NB4 (cell line): ENCODE results near the gene HMSD.

Experiments used
- DNase-seq: peaks from one replicate; pipeline ENCODE4 v3.0.0; 2010; ENCODE audit warnings: low read depth
- H3K4me3 ChIP-seq: one replicate; pipeline ENCODE4 v1.5.1; 2011; ENCODE audit warnings: mild to moderate bottlenecking, low read depth, low read length, moderate library complexity
- MYC ChIP-seq: IDR thresholded peaks from 2 replicates; pipeline ENCODE4 v1.6.1; 2011; ENCODE audit warnings: low read depth, low read length
- POLR2A ChIP-seq: IDR thresholded peaks from 2 replicates; pipeline ENCODE4 v1.6.1; 2011; ENCODE audit warnings: mild to moderate bottlenecking; ENCODE audit not compliant: insufficient read length; ENCODE audit errors: extremely low read depth
- TF ChIP-seq, protein P1 (sequence below): IDR thresholded peaks from one replicate; pipeline ENCODE4 v1.5.1; 2012; ENCODE audit warnings: low read depth, low read length
- TF ChIP-seq, protein P2 (sequence below): IDR thresholded peaks from 2 replicates; pipeline ENCODE4 v1.6.1; 2011; ENCODE audit warnings: low read depth, low read length

The HMSD gene

DNA sequence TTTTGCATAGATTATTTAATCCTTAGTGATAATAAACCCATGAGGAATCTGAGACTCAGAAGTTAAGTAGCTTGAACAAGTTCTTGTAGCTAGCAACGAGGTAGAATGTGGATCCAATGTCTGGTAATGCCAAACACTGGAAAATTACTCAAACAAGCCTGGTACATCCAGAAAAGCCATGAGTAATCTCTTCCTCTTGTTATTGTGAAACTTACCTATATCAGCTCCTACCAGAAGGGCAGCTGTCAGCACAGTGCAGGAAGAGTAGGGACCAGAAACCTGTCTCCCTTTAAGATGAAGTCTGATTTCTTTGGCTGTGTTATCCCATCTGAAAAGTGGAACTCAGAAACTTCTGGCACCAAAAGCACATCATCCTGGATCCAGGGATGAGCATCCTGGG is 13.0 kb downstream of the HMSD start:
- DNase-seq = no peak
- TF ChIP-seq POLR2A (no peak), MYC (no peak)
- TF ChIP-seq, protein P1, sequence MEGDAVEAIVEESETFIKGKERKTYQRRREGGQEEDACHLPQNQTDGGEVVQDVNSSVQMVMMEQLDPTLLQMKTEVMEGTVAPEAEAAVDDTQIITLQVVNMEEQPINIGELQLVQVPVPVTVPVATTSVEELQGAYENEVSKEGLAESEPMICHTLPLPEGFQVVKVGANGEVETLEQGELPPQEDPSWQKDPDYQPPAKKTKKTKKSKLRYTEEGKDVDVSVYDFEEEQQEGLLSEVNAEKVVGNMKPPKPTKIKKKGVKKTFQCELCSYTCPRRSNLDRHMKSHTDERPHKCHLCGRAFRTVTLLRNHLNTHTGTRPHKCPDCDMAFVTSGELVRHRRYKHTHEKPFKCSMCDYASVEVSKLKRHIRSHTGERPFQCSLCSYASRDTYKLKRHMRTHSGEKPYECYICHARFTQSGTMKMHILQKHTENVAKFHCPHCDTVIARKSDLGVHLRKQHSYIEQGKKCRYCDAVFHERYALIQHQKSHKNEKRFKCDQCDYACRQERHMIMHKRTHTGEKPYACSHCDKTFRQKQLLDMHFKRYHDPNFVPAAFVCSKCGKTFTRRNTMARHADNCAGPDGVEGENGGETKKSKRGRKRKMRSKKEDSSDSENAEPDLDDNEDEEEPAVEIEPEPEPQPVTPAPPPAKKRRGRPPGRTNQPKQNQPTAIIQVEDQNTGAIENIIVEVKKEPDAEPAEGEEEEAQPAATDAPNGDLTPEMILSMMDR = no peak
- TF ChIP-seq, protein P2, sequence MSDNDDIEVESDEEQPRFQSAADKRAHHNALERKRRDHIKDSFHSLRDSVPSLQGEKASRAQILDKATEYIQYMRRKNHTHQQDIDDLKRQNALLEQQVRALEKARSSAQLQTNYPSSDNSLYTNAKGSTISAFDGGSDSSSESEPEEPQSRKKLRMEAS = no peak
- no peak overlapping the region for H3K4me3 ChIP-seq

DNA sequence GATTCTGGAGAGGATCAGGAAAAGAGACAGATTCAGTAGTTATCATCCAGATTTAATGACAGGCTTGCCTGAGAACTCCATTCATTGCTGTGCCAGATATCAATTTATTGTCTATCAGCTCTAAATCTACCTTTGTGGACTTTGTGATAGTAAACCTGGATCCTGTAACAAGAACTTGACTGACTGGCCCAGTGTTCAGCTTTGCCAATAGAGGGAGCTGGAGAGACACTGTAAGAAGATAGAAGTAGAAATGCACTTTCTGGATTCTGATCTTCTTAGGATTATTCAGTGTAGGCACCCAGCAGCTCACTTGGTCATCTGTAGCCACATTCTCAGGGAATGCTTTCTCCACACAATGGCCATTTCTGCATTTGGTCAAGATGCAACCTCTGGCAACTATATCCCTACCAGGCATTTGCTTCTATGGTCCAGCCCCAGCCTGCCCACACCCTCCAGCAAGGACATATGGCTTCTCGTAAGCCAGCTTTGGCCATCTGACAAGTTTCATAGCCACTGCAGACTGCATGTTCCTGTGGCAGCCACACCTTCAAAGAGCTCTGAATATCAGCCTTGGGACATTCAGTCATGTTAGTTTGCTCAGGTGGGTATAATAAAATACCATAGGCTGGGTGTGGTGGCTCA is 14.6 kb downstream of the HMSD start:
- peak; percentile 74 for DNase-seq
- TF ChIP-seq, protein P2 = no peak
- TF ChIP-seq, protein P1 = peak; percentile 94
- no peak for TF ChIP-seq POLR2A
- no peak overlapping the region for H3K4me3 ChIP-seq

DNA sequence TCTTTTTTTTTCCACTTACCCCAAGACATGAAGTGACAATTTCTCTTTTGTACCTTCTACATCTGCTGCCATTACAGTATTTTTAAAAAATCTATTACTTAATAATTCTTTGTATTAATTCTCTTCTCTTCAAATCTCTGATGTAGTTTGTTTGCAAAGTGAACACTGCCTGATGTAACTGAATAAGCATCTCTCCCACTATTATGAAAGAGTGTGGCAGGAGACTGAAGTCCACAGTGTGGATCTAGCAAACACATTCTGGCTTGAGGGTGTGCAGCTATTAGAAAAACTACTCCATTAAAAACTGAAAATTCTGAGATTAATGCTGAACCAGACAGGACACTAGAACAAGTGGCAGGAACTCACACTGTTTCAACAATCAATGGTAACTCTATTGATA is 15.8 kb downstream of the HMSD start:
- DNase-seq = no peak
- no peak for TF ChIP-seq POLR2A
- TF ChIP-seq, protein P2 = no peak
- TF ChIP-seq, protein P1 = no peak
- TF ChIP-seq MYC = no peak

DNA sequence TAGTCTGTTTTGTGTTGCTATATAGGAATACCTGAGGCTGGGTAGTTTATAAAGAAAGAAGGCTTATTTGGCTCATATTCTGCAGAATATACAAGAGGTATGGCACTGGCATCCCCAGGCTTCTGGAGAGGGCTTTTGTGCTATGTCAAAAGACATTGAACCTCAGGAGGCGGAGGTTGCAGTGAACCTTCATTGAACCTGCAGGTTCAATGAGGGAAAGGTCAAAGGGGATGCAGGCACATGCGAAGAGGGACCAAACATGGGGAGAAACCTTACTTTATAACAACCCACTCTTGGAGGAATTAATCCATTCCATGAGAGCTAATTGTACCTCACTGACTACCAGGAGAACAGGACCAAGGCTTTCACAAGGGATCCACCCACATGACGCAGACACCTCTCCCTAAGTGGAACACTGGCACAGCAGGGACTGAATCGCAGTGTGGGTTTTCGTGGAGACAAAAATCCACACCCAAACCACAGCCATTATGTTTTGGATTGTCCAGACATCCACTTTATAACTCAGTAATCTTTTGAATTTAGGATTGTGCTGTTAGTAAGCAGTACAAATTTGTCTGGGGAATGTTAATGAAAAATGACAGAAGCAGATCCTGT is 16.7 kb downstream of the HMSD start:
- TF ChIP-seq, protein P1 = no peak
- no peak for TF ChIP-seq MYC
- TF ChIP-seq, protein P2 = no peak
- no peak for TF ChIP-seq POLR2A
- DNase-seq = no peak
- H3K4me3 ChIP-seq = no peak overlapping the region

More for the DNA sequence above, 15.8 kb downstream of the HMSD start:
- H3K4me3 ChIP-seq = no peak overlapping the region

DNA sequence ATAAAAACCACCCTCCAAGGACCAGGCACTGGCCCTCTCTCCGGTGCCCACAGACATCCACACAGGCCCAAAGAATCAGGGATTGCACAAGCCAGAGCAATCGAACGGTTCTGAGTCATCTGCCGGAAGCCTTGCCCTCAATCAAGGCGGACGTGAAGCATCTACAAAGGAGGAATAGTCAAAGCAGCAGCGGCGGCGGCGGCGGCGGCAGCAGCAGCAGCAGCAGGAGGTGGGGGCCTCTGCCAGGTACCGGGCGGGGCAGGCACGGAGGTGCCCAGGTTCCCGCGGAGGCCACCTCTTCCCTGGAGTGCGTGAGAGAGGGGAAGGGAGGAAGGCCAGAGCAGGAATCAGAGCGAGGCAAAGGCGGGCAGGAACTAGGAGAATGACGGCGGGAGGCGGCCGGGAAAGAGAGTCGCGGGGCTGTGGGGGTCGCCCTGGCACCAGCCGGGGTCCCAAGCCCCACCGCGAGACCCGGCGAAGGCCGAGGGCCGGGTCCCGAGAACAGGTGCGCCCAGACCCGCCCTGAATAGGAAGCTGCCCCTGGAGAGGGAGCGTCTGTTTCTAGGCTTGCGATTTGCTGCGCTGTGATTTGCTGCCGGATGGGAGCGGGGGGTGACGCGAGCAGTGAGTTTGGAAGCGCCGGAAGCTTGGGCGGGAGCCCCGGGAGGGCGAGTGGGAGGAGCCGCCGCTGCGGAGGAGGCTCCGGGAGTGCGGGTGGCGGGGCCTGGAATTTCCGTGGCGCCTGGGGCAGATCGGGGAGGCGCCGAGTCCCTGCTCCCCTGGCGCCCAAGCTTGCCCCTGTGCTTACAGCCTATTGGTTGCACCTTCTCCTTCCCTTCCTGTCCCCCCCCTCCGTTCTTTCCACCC is 21.1 kb downstream of the HMSD start, which contains the start of gene SERPINB8:
SERPINB8 (plus strand) TSS at position 140 of the 867 bp plus-strand sequence. CDS start 8,228 bp downstream, outside the sequence.
- peak; percentile 23 for TF ChIP-seq POLR2A
- TF ChIP-seq, protein P2 = no peak
- DNase-seq = peak; percentile 92
- H3K4me3 ChIP-seq = peak within 1 kb of the TSS; percentile 69

DNA sequence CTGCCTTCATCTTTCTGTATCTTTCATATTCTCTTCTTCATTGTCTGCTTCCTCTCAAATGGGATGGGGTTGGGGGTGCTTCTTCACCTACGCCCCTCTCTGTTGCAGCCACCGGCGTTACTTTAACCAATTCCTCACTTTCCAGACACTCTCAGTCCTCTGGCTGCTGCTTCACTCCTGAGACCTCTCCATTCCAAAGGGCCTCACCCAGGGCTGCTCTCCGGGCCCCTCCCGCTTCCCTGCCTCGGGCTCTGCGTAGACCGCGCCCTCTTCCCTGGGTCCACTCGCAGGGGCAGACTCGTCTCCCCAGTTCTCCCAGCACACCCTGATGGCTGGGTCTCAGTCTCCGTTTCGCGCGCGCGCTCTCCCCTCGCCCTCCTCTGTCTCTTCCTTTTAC is 21.7 kb downstream of the HMSD start:
- peak overlapping the region; percentile 69 for H3K4me3 ChIP-seq
- no peak for DNase-seq
- TF ChIP-seq, protein P1 = no peak
- TF ChIP-seq MYC = no peak
- TF ChIP-seq POLR2A = no peak
- TF ChIP-seq, protein P2 = no peak
